ENCODE results near the gene LGI4.

LGI4 gene

GRCh38 chr19:35085947-35086346 is 48.9 kb downstream of the LGI4 start:
- no peak for DNase-seq (ENCODE audit: low read depth)

DNA sequence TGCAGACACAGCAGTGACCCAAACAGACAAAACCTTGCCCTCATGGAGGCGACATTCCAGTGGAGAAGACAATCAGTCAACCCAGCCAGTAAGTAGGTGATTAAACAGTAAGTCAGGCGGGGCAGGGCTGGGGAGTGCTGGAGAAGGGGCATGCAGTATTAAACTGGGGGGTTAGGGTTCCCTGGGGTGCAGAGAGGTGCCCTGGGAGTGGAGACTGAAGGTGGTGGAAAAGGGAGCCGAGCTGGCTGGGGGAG is 50.4 kb downstream of the LGI4 start:
- DNase-seq (ENCODE audit: low read depth), result no peak

DNA sequence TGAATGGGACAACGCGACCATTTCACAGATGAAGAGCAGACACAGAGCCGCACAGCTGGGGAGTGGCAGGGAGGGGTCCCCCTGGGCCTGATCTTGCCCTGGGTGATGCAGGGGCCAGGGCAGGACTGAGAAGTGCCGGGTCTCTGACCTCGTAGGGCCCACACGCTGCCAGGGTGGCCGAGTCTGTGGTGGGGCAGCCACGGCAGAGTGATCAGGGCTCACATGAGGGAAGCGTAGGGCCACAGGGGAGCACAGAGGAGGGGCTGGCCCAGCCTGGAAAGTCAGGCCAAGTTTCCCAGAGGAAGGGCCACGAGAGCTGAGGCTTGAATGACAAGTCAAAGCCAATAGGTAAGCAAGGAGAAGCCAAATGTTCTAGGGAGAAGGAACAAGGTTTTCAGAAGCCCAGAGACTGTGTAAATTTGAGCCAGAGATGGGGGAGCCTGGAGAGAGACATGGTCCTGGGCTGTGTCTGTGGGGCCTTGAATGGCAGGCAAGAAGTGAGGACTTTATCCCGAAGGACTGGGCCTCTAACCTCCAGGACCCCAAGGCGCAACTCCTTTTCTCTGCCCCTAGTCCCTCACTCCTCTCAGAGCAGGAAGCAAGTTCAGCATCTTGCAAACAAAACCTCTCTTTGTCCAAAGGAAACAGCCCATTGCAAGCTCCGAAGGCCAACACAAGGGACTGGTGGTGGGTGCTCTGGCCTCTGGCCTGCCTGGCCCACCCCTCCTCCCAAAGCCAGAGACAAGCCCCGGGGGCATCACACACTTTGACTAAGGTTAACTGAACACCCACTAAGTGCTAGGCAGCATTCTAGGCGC is 51.0 kb downstream of the LGI4 start:
- DNase-seq (ENCODE audit: low read depth), result no peak

- DNase-seq (ENCODE audit: low read depth), result no peak
Observed at GRCh38 chr19:35081201-35081600, 53.7 kb downstream of the LGI4 start.

DNA sequence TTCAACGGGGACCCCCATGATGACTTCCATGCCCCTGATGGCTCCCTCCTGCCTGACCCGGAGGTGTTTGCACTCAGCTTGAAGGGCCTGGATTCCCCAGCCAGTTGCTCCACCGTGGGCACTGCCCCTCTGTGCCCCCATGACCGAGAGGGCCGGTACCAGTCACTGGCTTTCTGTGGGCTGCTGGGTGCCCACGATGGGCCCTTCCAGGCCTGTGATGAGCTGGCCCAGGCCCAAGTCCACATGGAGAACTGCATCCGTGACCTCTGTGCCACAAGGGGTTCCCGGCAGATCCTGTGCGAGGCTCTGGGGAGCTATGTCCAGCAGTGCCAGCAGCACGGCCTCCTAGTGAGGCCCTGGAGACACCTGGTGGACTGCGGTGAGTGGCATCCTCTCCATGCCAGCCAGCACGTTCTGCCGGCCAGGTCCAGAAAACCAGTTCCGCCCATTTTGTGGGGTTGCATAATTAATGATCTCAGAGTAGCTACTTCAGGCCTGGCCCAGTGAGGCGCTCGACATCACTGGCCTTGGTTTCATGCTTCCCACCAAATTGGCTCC is 54.2 kb downstream of the LGI4 start:
- no peak for DNase-seq (ENCODE audit: low read depth)

DNA sequence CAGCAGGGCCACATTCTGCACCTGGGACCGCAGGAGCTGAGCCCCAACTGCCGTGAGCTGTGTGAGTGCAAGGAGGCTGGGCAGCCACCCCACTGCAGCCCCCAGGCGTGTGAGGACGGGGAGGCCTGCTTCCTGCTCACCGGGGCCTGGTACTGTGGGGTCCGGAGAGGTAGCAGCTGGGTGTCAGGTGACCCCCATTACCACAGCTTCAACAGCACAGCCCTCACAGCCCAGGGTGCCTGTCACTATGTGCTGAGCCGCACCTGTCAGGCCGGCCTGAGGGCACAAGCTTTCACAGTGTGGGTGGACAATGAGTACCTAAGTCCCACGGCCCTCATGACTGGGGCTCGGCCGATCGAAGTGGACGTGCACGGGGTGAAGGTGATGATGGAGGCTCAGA is 55.0 kb downstream of the LGI4 start:
- DNase-seq (ENCODE audit: low read depth), result no peak

DNA sequence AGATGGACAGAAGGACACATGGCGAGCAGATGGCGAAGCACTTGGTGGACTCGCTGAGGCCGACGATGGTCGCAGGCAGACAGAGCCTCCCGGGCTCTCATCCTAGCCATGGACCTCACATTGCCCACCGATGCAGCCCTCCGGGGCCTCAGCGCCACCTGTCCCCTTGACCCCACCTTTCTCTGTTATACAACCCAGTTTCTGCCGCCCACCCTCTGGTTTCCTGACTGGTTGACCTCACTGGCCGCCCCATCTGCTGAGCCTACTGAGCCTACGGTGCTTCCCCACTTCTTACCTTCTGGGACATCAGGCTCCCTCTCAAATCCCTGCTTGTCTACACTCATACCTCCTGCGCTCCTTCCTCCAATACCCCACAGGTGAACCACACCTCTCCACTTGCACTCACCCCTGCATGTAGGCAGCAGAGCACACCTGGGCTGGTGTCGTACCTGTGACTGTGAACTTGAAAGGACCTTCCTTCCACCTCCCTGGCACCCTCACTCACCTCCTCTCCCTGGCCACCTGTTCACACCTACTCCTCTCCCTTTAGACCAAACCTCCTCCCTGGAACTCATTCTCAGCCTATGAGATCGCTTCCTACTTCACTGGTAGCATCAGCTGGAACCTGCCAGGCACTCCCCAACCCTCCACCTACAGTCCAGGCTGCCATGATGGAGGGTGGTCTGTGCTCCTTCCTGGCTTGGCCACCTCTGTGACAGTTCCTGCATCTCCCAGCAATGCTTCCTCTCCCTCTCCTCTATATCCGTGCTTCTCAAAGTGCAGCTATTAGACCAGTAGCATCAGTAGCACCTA is 57.2 kb downstream of the LGI4 start:
- DNase-seq (ENCODE audit: low read depth), result no peak

DNA sequence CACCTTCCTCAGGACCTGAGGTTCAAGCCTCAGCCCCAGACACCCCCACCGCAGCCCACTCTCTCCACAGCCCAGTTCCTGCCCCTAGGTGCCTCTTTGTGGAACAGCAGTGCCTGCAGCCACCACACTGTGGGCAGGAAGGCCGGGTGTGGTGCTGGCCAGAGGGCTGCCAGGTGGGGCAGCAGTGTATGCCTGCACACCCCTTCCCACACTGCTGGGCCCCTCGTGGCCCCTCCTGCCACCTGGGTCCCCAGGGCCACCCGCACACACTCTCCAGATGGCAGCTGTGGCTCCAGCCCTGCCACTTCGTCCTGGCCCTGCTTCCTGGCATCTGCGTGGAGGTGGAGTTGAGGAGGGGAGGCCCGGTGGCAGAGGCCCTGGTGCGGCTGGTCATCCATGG is 58.2 kb downstream of the LGI4 start:
- DNase-seq (ENCODE audit: low read depth), result no peak

- DNase-seq (ENCODE audit: low read depth), result no peak
Observed at GRCh38 chr19:35076026-35076370, 58.9 kb downstream of the LGI4 start.

GRCh38 chr19:35075202-35076025 is 59.4 kb downstream of the LGI4 start:
- no peak for DNase-seq (ENCODE audit: low read depth)
